ENCODE results near the gene ERGIC2. TPM values are rescaled to one million over a fixed set of nuclear protein-coding genes. Genes with fewer than 3 reads are reported as not detected.
A peak's percentile ranks its signal among the peaks of the same experiment; 100 is the strongest.

The ERGIC2 gene
- total RNA-seq, 1 donor from 2014 or later: 108 TPM

GRCh38 chr12:29317556-29318363, 63.2 kb downstream of the ERGIC2 start:
- Histone ChIP-seq H3K9me3 (ENCODE audit: low read depth) (no peaks in the 10 kb centered on the region), H4K20me1 (ENCODE audit: low read depth) (no peaks in the 10 kb centered on the region), H3K36me3 (no peaks in the 10 kb centered on the region), H3K27ac (no peak overlapping the region), H3F3A (ENCODE audit: low read depth) (no peaks in the 10 kb centered on the region), H3K4me2 (no peak overlapping the region), H3K9ac (no peak overlapping the region), H2AFZ (replicated peaks) (no peak overlapping the region), H3K79me2 (ENCODE audit: low read depth) (no peaks in the 10 kb centered on the region), H3K4me1 (peaks cover 8% of the 10 kb centered on the region), H3K4me3 (no peak overlapping the region), H3K27me3 (no peaks in the 10 kb centered on the region)
- Mint-ChIP-seq H3K4me3 (no peak overlapping the region), H3K4me1 (peaks cover 4% of the 10 kb centered on the region), H3K36me3 (peaks cover 9% of the 10 kb centered on the region), H3K27ac (no peak overlapping the region), H3K9me3 (peaks cover 5% of the 10 kb centered on the region), H3K27me3 (ENCODE audit: insufficient read depth, low read depth) (no peaks in the 10 kb centered on the region)
- DNase-seq (ENCODE audit: low spot score): peak; percentile 74
- TF ChIP-seq EZH2phosphoT487 (IDR thresholded peaks at IDR 0.05): no peak
- TF ChIP-seq, protein P1, sequence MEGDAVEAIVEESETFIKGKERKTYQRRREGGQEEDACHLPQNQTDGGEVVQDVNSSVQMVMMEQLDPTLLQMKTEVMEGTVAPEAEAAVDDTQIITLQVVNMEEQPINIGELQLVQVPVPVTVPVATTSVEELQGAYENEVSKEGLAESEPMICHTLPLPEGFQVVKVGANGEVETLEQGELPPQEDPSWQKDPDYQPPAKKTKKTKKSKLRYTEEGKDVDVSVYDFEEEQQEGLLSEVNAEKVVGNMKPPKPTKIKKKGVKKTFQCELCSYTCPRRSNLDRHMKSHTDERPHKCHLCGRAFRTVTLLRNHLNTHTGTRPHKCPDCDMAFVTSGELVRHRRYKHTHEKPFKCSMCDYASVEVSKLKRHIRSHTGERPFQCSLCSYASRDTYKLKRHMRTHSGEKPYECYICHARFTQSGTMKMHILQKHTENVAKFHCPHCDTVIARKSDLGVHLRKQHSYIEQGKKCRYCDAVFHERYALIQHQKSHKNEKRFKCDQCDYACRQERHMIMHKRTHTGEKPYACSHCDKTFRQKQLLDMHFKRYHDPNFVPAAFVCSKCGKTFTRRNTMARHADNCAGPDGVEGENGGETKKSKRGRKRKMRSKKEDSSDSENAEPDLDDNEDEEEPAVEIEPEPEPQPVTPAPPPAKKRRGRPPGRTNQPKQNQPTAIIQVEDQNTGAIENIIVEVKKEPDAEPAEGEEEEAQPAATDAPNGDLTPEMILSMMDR (IDR thresholded peaks at IDR 0.05): peak; percentile 93

DNA sequence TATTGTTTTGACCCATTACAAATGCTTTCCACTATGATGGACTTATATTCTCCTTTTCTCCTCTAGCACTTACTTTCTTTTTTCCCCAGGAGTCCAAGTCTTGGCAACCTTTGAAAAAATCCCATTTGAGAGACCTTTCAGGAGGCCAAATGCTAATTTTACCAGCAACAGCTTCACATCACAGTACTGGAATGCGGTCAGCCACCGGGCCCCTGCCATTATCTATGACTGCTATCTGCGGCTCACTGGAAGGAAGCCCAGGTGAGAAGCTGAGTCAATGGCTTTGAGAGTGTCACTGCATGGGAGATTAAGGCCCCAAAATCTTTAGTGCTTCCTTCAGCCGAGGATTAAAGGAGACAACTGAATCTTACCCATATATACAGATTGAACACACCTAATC, 64.2 kb downstream of the ERGIC2 start:
- H3K9me3 Mint-ChIP-seq: no peaks in the 10 kb centered on the region
- H3K4me1 Mint-ChIP-seq: peaks cover 4% of the 10 kb centered on the region
- no peak overlapping the region for H3K9ac ChIP-seq
- H3K36me3 Mint-ChIP-seq: peaks cover 1% of the 10 kb centered on the region
- H3K4me3 ChIP-seq: no peak overlapping the region
- H3K4me3 Mint-ChIP-seq: no peak overlapping the region
- peaks cover 8% of the 10 kb centered on the region for H3K4me1 ChIP-seq
- TF ChIP-seq EZH2phosphoT487 (IDR thresholded peaks at IDR 0.05): no peak
- TF ChIP-seq, protein P1 (IDR thresholded peaks at IDR 0.05): no peak
- no peak for TF ChIP-seq EZH2 (IDR thresholded peaks at IDR 0.05)
- H4K20me1 ChIP-seq (ENCODE audit: low read depth): no peaks in the 10 kb centered on the region
- H2AFZ ChIP-seq (replicated peaks): no peak overlapping the region
- H3K9me3 ChIP-seq (ENCODE audit: low read depth): no peaks in the 10 kb centered on the region
- no peaks in the 10 kb centered on the region for H3K27me3 ChIP-seq
- H3K27ac ChIP-seq: no peak overlapping the region
- no peaks in the 10 kb centered on the region for H3K27me3 Mint-ChIP-seq (ENCODE audit: insufficient read depth, low read depth)
- H3F3A ChIP-seq (ENCODE audit: low read depth): no peaks in the 10 kb centered on the region
- peak; percentile 29 for DNase-seq (ENCODE audit: low spot score)
- H3K79me2 ChIP-seq (ENCODE audit: low read depth): no peaks in the 10 kb centered on the region
- no peak overlapping the region for H3K4me2 ChIP-seq
- no peak overlapping the region for H3K27ac Mint-ChIP-seq
- no peaks in the 10 kb centered on the region for H3K36me3 ChIP-seq

- no peaks in the 10 kb centered on the region for H3K9me3 Mint-ChIP-seq
- Histone ChIP-seq H3F3A (ENCODE audit: low read depth) (no peaks in the 10 kb centered on the region), H4K20me1 (ENCODE audit: low read depth) (no peaks in the 10 kb centered on the region), H3K9me3 (ENCODE audit: low read depth) (no peaks in the 10 kb centered on the region), H2AFZ (replicated peaks) (no peak overlapping the region), H3K27ac (no peak overlapping the region), H3K27me3 (no peaks in the 10 kb centered on the region), H3K4me1 (peaks cover 8% of the 10 kb centered on the region), H3K4me3 (no peak overlapping the region), H3K9ac (no peak overlapping the region), H3K36me3 (no peaks in the 10 kb centered on the region), H3K79me2 (ENCODE audit: low read depth) (no peaks in the 10 kb centered on the region), H3K4me2 (no peak overlapping the region)
- peak; percentile 3 for DNase-seq (ENCODE audit: low spot score)
- H3K27me3 Mint-ChIP-seq (ENCODE audit: insufficient read depth, low read depth): no peaks in the 10 kb centered on the region
- H3K4me1 Mint-ChIP-seq: peaks cover 4% of the 10 kb centered on the region
- no peak for TF ChIP-seq EZH2 (IDR thresholded peaks at IDR 0.05)
- no peak overlapping the region for H3K27ac Mint-ChIP-seq
- no peaks in the 10 kb centered on the region for H3K36me3 Mint-ChIP-seq
- no peak overlapping the region for H3K4me3 Mint-ChIP-seq
Observed at GRCh38 chr12:29314416-29314815, 66.6 kb downstream of the ERGIC2 start.

GRCh38 chr12:29310899-29311298, 70.1 kb downstream of the ERGIC2 start:
- H3K36me3 Mint-ChIP-seq: no peaks in the 10 kb centered on the region
- no peaks in the 10 kb centered on the region for H3K27me3 Mint-ChIP-seq (ENCODE audit: insufficient read depth, low read depth)
- H3K27ac Mint-ChIP-seq: no peak overlapping the region
- H4K20me1 ChIP-seq (ENCODE audit: low read depth): no peaks in the 10 kb centered on the region
- H3K9me3 Mint-ChIP-seq: no peaks in the 10 kb centered on the region
- H3F3A ChIP-seq (ENCODE audit: low read depth): no peaks in the 10 kb centered on the region
- H3K36me3 ChIP-seq: no peaks in the 10 kb centered on the region
- H3K4me1 ChIP-seq: no peaks in the 10 kb centered on the region
- no peak overlapping the region for H2AFZ ChIP-seq (replicated peaks)
- DNase-seq (ENCODE audit: low spot score): no peak
- no peak overlapping the region for H3K4me3 Mint-ChIP-seq
- no peaks in the 10 kb centered on the region for H3K79me2 ChIP-seq (ENCODE audit: low read depth)
- no peak for TF ChIP-seq EZH2phosphoT487 (IDR thresholded peaks at IDR 0.05)
- no peak overlapping the region for H3K9ac ChIP-seq
- H3K9me3 ChIP-seq (ENCODE audit: low read depth): no peaks in the 10 kb centered on the region
- no peak overlapping the region for H3K4me2 ChIP-seq
- H3K27me3 ChIP-seq: no peaks in the 10 kb centered on the region
- no peak overlapping the region for H3K27ac ChIP-seq
- H3K4me1 Mint-ChIP-seq: no peaks in the 10 kb centered on the region
- H3K4me3 ChIP-seq: no peak overlapping the region

Data from neural progenitor cell (in vitro differentiated cells).